ENCODE measurements around the gene ERH.

GRCh38 chr14:69423279-69423678 is 25.2 kb upstream of the ERH start:
- TF ChIP-seq POLR2A (IDR thresholded peaks at IDR 0.05) (no peak), POLR2AphosphoS5 (IDR thresholded peaks at IDR 0.05) (no peak), EP300 (IDR thresholded peaks at IDR 0.05) (no peak)
- TF ChIP-seq, protein P1, sequence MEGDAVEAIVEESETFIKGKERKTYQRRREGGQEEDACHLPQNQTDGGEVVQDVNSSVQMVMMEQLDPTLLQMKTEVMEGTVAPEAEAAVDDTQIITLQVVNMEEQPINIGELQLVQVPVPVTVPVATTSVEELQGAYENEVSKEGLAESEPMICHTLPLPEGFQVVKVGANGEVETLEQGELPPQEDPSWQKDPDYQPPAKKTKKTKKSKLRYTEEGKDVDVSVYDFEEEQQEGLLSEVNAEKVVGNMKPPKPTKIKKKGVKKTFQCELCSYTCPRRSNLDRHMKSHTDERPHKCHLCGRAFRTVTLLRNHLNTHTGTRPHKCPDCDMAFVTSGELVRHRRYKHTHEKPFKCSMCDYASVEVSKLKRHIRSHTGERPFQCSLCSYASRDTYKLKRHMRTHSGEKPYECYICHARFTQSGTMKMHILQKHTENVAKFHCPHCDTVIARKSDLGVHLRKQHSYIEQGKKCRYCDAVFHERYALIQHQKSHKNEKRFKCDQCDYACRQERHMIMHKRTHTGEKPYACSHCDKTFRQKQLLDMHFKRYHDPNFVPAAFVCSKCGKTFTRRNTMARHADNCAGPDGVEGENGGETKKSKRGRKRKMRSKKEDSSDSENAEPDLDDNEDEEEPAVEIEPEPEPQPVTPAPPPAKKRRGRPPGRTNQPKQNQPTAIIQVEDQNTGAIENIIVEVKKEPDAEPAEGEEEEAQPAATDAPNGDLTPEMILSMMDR (IDR thresholded peaks at IDR 0.05), result no peak
